ENCODE data around the gene LRRC18.

LRRC18 gene

DNA sequence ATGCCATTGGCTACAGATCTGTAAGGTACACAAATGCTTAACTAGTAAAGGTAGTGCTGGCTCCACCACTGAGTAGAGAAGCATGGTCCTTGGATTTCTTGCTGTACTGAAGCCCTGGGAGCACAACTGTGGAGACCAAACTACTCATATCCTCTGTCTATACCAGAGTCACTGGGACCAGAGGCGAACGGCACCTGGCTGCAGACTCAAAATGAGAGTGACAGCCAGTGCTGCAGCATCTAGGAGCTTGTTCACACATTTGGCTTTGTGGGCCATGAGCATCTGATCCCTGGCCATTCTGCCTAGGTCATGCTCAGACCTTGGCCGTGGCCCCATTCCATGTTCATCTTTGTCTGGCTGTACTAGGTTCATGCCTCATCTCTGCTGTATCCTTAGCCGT, 31.9 kb downstream of the LRRC18 start:
- DNase-seq (ENCODE audit: low spot score): no peak

DNA sequence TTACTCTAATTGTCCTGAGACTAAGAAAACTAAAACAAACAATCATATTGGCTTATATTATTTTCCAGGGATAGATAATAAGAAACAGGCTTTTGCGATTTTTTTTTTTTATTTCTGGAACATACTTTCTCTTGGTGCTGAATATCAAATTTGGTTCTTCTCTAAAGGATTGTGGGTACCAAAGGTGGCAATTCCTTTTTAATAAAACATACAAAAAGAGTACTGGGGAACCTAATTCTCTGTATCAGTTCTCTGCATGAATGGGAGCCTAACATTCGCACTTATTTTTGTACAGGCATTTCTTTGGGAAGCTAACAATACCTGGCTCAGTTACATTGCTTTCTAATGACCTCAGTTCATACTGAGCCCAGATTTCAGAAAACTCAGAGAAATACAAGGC, 32.8 kb downstream of the LRRC18 start:
- DNase-seq (ENCODE audit: low spot score): no peak

GRCh38 chr10:48905311-48905710, 34.3 kb downstream of the LRRC18 start:
- DNase-seq (ENCODE audit: low spot score): no peak

DNA sequence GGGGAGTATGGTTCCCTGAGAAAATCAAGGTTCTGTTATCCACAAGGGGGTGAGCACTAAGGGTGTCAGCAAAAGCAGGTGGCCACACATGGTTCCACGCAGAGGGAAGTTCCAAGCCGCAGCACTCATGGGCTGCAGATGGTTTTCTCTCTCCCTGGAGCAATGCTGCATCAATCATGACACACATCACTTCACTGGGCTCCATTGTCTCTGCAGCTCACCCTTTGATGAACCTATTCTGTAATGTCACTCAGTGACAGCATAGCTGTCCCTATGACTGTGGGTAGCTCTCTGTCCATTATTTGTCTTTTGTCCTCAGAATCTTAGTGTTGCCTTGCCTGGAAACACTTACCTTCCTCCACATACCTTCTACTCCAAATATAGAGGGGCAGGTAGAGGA, 34.8 kb downstream of the LRRC18 start:
- no peak for DNase-seq (ENCODE audit: low spot score)

GRCh38 chr10:48903151-48903550, 36.5 kb downstream of the LRRC18 start:
- DNase-seq (ENCODE audit: low spot score): no peak

DNA sequence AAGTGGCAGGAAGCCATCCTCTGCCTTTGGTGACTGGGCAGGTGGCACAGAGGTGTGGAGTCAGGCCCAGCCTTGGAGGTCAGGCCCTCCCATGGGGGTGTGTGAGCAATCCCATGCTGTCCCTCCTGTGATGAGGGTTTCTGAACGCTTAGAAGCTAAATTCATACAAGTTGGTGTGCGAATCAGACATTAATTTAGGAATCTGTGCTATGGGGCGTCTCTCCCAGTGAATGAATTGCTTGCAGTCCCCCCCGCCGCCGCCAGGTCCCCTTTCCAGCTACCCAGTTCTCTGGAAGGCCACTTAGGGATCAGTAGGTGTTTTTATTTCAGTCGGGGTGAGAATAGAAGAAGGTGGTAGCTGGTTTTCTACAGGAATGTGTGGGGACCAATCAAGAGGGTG, 37.5 kb downstream of the LRRC18 start:
- no peak for DNase-seq (ENCODE audit: low spot score)

DNA sequence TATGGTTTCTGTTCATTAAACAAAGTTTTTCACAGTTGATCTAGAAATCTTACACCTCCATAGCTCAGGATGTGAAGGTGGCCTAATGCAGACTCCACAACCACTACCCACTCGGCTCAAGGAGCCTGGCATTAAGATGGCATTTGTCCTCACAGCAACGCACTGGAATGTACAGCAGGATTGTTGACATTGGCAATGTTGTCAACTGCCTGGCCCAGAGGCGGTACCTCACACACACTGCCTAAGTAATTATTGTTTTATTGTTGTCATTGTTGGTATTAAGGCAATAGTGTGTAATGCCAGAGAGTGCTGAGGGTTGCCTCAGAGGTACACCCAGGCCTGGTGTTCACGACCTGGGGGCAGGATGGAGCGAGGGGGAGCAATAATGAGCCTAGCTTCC, 38.3 kb downstream of the LRRC18 start:
- no peak for DNase-seq (ENCODE audit: low spot score)

GRCh38 chr10:48900371-48900801, 39.3 kb downstream of the LRRC18 start:
- DNase-seq (ENCODE audit: low spot score): no peak

GRCh38 chr10:48899781-48900180, 39.9 kb downstream of the LRRC18 start:
- DNase-seq (ENCODE audit: low spot score): no peak

DNA sequence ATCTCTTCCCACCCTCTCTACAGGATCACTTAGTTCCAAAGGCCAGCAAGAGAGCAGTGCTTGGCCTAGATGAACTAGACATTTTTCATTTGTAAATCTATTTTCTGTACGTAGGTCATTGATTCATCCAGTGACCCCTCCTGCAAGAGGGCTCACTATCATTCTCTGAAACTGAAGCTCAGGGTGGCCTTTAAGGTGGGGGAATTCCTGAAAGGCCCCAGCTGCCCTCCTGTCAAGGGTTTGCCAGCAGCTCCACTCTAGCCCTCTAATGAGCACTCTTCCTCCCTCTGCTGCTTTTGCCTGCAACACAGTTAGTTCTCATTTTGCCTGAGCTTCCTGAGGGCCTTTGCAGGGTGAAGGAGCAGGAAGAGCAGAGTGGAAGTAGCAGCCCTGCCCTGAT, 41.2 kb downstream of the LRRC18 start:
- DNase-seq (ENCODE audit: low spot score): no peak

DNA sequence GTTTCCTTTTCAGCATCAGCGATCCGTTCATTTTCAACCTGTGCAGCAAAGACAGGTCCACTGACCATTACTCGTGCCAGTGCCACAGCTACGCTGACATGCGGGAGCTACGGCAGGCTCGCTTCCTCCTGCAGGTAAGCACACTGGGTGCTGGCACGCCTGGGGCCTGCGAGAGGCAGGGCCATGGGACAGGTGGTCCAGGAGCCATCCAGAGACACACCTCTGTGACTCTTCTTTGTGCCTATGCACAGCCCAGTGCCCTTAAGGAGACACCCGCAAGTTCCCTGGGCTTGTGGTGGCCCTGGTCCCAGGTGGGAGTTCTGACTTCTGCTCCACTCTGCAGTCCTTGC, 42.2 kb downstream of the LRRC18 start:
- no peak for DNase-seq (ENCODE audit: low spot score)

GRCh38 chr10:48896756-48897440, 42.7 kb downstream of the LRRC18 start:
- no peak for DNase-seq (ENCODE audit: low spot score)

DNA sequence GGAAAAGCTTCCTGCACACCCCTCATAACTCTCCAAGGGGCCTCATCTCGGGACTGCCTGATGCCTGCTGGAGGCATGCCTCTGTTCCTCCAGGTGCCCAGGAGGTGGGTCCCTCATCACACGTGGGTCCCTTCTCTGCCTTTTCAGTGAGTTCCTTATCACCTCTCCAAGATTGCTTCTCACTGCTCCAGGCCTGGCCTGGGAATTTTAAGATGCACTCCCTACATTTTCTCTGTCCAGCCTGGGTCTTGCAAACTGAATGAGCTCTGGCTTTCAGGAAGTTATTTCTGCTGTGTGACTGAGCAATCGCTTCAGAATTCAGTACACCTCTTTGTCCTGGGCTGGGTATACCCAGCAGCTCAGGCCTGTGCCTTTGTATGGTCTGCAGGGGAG, 43.8 kb downstream of the LRRC18 start:
- DNase-seq (ENCODE audit: low spot score): no peak

GRCh38 chr10:48894911-48895802, 44.5 kb downstream of the LRRC18 start:
- DNase-seq (ENCODE audit: low spot score): no peak

DNA sequence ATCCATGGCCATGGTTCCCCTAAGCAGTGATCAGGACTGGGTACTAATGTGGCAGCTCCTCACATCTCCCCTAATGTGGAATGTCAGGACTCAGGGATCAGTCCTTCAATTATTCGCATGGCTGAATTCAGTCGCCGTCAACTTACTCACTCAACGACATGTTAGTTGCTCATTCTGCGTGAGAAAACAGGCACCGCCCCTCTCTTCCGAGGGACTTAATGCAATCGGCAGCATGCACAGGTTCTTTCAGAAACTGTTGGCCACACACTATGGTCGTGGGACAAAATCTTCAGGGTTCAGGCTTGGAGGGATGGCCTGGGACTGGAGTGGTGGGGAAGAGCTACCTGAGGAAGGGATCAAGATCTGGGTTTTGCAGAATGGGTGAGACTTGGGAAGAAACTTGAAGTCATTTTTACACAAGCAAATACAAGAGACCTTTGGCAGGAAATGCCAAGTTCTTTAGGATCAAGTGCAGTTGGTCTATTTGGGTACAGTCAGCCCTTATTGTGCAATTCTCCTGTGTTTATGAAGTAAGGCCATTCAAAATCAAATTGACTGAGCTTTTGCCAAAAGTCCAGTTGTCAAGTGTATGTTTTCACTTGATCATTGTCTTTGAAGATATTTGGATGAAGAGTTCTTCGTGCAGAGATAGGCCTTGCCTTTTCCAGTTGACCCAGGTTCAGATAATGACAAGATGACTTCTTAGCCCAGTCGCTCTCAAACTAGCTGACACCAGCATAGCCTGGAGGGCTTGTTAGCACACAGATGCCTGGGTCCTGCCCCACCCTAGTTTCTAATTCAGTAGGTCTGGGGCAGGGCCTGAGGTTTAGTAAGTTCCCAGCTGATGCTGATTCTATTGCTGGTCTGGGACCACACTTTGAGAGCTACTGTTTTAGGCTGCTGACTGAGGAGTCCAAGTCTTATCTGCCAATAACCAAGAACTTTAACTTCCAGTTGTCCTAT, 48.5 kb downstream of the LRRC18 start:
- no peak for DNase-seq (ENCODE audit: low spot score)

DNA sequence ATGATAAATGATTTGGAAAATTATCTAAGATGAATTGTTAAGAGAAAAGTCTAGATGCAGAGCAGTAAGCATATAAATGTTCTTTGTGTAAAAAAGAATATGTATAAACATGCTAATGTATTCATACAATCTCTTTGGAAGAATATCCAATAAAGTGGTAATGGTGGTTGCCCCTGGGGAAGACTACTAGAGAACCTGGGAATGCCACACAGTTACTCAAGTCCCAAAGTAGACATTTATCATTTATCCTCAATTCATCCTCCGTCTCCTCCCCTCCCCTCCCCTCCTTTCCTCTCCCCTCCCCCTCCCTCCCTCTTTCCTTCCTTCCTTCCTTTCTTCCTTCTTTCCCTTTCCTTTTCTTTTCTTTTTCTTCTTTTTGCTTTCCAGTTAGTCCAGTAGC, 51.7 kb downstream of the LRRC18 start:
- no peak for DNase-seq (ENCODE audit: low spot score)

DNA sequence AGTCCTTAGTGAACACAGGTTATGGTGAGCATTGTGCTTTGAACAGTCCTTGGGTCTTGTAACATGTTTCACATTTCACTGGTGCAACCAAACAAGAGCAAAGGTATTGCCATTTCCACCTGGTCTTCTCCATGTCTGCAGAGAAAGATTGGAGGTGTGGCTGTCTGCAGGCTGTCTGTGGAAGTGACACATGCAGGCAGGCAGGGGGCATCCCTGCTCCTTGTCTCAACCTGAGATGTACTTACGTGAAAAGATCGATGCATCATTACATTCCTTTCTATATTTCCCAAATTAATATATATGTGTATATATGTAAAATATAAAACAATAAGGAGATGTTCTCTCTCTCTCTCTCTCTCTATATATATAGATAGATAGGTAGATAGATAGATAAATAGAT, 54.3 kb downstream of the LRRC18 start:
- DNase-seq (ENCODE audit: low spot score): peak; percentile 66

DNA sequence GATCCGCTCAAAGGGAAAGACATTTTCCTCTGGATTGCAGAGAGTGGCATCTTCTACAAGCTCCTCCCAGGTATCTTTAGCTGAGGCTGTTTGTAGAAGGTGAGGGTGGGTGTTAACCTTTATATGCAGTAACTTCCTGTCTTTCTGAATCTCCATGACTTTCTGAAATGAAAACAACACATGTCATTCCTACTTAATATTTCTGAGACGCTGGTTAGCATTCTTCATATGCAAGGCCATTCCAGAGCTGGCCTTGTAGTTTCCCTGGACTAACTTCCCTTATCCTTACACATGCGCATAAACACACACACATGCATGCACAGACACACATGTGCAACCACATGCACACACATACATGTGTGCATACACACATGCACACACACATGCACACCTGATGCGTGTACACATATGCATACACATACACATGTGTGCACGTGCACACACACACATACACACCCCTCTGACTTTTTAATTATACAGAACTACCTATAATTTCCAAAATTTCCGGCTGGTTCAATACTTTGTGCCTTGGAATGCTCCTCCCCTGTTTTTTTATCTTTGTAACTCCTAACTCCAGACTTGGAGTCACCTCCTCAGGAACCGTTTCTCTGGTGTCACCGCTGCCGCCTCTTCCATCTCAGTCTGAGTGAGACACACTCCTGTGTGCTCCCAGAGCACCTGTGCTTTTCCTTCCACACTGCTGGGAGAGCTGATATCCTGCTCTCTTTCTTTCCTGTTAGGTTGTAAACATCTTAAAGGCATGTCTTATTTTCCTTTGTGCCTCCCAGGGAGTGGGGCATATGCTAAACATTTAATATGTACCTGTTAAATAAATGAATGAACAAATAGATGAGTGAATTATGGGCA, 55.2 kb downstream of the LRRC18 start:
- DNase-seq (ENCODE audit: low spot score): no peak

GRCh38 chr10:48883701-48884100, 55.9 kb downstream of the LRRC18 start:
- DNase-seq (ENCODE audit: low spot score): no peak

GRCh38 chr10:48882881-48883280, 56.8 kb downstream of the LRRC18 start:
- no peak for DNase-seq (ENCODE audit: low spot score)

DNA sequence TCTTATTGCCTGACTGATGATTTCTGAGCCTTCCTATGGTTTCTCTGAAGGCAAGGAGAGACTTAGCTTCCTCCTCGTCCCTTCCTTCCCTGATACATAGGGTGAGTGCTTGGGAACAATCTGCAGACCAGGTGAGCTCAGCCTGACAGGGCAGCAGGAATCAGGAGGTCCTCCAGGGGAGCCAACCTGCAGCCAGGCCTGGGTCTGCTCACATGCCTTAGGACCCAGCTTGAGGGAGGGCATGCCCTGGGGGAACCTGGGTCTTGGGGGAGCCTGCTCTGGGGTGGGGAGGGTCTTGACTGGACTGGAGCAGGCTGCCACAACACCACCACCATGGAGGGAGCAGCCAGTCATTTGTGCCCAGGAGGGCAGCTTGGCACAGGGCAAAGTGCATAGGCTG, 57.7 kb downstream of the LRRC18 start:
- DNase-seq (ENCODE audit: low spot score): no peak

Measured in D341Med (cell line).